HepG2 (cell line): ENCODE measurements around the gene NINJ2. TPM values are rescaled to one million over a fixed set of nuclear protein-coding genes. Genes with fewer than 3 reads are reported as not detected.

ENCODE experiments used
- KAT8 ChIP-seq: IDR thresholded peaks from 2 replicates; pipeline ENCODE4 v1.6.1; 2016; ENCODE audit warnings: missing genetic modification reagents, missing compliant biosample characterization
- LCORL ChIP-seq, 2 experiments: fragments of 450-650 bp in 1 of 2; sonication (generic) in 1 of 2; formaldehyde crosslinking in 1 of 2; IDR thresholded peaks; 2 replicates each; pipeline versions ENCODE4 v1.5.0 to v1.6.1; 2017 to 2020; ENCODE audit warnings: antibody characterized with exemption in 1 of 2, missing genetic modification reagents in 1 of 2
- MBNL3 ChIP-seq: fragments of 250-450 bp; sonication (Bioruptor Pico); conservative IDR thresholded peaks from 2 replicates; pipeline ENCODE4 v1.8.0; 2022; ENCODE audit warnings: mild to moderate bottlenecking, inconsistent platforms
- MXI1 ChIP-seq: IDR thresholded peaks from 3 replicates; pipeline ENCODE4 v1.6.1; 2012; ENCODE audit warnings: low read depth, low read length, inconsistent platforms, borderline replicate concordance
- NONO ChIP-seq, 2 experiments: fragments of 450-650 bp in 1 of 2; sonication (generic) in 1 of 2; formaldehyde crosslinking in 1 of 2; IDR thresholded peaks in 1 of 2; conservative IDR thresholded peaks in 1 of 2; 2 replicates each; pipeline versions ENCODE4 v1.6.1 to v1.8.0; 2017 to 2022; ENCODE audit warnings: mild to moderate bottlenecking in 1 of 2, missing genetic modification reagents in 1 of 2, moderate library complexity in 1 of 2
- RAD21 ChIP-seq: fragments of 450-650 bp; formaldehyde crosslinking; IDR thresholded peaks from 2 replicates; pipeline ENCODE4 v1.5.0; 2020; ENCODE audit warnings: mild to moderate bottlenecking
- ZFX ChIP-seq: sonication (generic); formaldehyde crosslinking; IDR thresholded peaks from 2 replicates; pipeline ENCODE4 v1.4.0; 2020; ENCODE audit warnings: mild to moderate bottlenecking, low read depth, missing genetic modification reagents, moderate library complexity
- ZNF230 ChIP-seq: sonication (generic); formaldehyde crosslinking; IDR thresholded peaks from 2 replicates; pipeline ENCODE4 v1.4.0; 2020; ENCODE audit warnings: mild to moderate bottlenecking, missing genetic modification reagents
- ZNF543 ChIP-seq: sonication (generic); formaldehyde crosslinking; IDR thresholded peaks from 2 replicates; pipeline ENCODE4 v1.4.0; 2020; ENCODE audit warnings: mild to moderate bottlenecking, missing genetic modification reagents
- ZSCAN29 ChIP-seq: sonication (generic); formaldehyde crosslinking; conservative IDR thresholded peaks from 2 replicates; pipeline ENCODE4 v1.4.0; 2020; ENCODE audit warnings: mild to moderate bottlenecking, missing genetic modification reagents
- ZSCAN31 ChIP-seq: sonication (generic); formaldehyde crosslinking; IDR thresholded peaks from 2 replicates; pipeline ENCODE4 v1.5.0; 2020; ENCODE audit warnings: low read depth, mild to moderate bottlenecking, missing genetic modification reagents
- polyA plus RNA-seq, 8 experiments: library from polyadenylated mRNA; depleted of rRNA in 3 of 8; stranded (reverse) in 7 of 8; unstranded in 1 of 8; fragments of >200 nt; fragmentation: Illumina TruSeq in 4 of 8; extraction: Trizol in 4 of 8; gene quantifications; 2 replicates each; pipeline versions ENCODE4 v1.2.1 to v1.2.3, GENCODE V29; 2011 to 2016; ENCODE audit warnings: low read depth in 4 of 8, missing spikeins in 1 of 8, mixed read lengths in 1 of 8; ENCODE audit not compliant: insufficient read depth in 1 of 8
- total RNA-seq, 5 experiments: library from RNA; depleted of rRNA; stranded (reverse); fragments of >200 nt; fragmentation: Illumina TruSeq; extraction: Trizol; gene quantifications; 2 replicates each; pipeline ENCODE4 v1.2.3, GENCODE V29; 2016; ENCODE audit warnings: low read depth in 1 of 5
- TF ChIP-seq, protein P1 (sequence below): sonication (generic); formaldehyde crosslinking; IDR thresholded peaks from 2 replicates; pipeline ENCODE4 v1.5.0; 2020; ENCODE audit warnings: mild to moderate bottlenecking, missing genetic modification reagents, moderate library complexity
- TF ChIP-seq, protein P2 (sequence below): sonication (generic); formaldehyde crosslinking; IDR thresholded peaks from 2 replicates; pipeline ENCODE4 v1.9.0; 2022; ENCODE audit warnings: missing genetic modification reagents, mild to moderate bottlenecking, borderline replicate concordance
- TF ChIP-seq, protein P3 (sequence below): IDR thresholded peaks from 2 replicates; pipeline ENCODE4 v1.6.1; 2016; ENCODE audit warnings: control low read depth
- TF ChIP-seq, protein P4 (sequence below): sonication (generic); formaldehyde crosslinking; IDR thresholded peaks from 2 replicates; pipeline ENCODE4 v1.4.0; 2020; ENCODE audit warnings: missing genetic modification reagents, low read depth, mild to moderate bottlenecking, borderline replicate concordance
- TF ChIP-seq, protein P5 (sequence below): sonication (generic); formaldehyde crosslinking; IDR thresholded peaks from 2 replicates; pipeline ENCODE4 v1.4.0; 2020; ENCODE audit warnings: mild to moderate bottlenecking, missing genetic modification reagents
- TF ChIP-seq, protein P6 (sequence below), 2 experiments: sonication (generic) in 1 of 2; formaldehyde crosslinking in 1 of 2; IDR thresholded peaks; 2 replicates each; pipeline versions ENCODE4 v1.5.1 to v1.6.1; 2011 to 2020; ENCODE audit warnings: borderline replicate concordance in 1 of 2, low read depth in 1 of 2, low read length in 1 of 2, mild to moderate bottlenecking in 1 of 2, missing genetic modification reagents in 1 of 2, moderate library complexity in 1 of 2

The NINJ2 gene
- total and polyA plus RNA-seq, 2 of the 13 experiments (the other 11 are each of a cell fraction or from before 2014, with no cell fraction given): 0.62 to 3.8 TPM

DNA sequence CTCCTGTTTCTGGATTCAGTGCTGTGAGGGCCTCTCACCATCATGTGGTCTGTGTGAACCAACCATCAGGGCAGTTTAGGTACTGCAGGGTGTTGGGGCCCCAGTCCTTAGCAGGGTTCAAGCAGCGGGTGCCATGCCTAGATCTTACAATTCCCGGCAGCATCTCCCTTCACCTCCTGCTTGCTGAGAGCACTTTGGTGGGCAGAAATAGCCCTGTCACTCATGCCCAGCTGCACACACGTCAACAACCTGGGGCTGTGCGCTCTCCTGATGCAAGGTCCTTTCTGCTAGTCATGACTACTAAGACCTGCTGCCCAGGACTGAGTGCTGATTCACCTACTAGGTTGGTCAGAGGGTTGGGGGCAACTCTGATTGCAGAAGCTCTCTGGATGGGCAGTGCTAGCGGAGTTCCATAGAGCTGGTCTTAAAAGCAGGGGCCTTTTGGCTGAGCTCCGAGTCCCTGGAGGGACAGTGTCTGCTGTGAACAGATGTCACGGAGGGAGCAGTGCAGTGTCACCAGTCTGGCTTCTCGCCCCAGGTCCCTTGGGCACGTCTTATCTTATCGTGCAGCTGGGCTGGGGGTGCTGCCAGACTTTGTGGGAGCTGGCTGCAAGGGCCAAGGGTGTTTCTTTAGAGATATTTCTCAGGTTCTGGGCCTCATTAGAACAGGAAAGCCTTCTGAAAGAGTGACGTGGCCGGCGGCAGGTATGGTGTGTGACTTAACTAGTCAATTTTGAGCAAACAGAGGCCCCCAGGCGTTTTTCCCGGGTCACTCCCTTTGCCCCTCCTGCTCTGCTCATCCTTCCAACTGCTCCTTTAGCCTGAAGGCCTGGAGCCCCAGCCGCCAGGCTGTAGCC is 71.8 kb downstream of the NINJ2 start (continued):
- TF ChIP-seq, protein P1, sequence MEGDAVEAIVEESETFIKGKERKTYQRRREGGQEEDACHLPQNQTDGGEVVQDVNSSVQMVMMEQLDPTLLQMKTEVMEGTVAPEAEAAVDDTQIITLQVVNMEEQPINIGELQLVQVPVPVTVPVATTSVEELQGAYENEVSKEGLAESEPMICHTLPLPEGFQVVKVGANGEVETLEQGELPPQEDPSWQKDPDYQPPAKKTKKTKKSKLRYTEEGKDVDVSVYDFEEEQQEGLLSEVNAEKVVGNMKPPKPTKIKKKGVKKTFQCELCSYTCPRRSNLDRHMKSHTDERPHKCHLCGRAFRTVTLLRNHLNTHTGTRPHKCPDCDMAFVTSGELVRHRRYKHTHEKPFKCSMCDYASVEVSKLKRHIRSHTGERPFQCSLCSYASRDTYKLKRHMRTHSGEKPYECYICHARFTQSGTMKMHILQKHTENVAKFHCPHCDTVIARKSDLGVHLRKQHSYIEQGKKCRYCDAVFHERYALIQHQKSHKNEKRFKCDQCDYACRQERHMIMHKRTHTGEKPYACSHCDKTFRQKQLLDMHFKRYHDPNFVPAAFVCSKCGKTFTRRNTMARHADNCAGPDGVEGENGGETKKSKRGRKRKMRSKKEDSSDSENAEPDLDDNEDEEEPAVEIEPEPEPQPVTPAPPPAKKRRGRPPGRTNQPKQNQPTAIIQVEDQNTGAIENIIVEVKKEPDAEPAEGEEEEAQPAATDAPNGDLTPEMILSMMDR (CRISPR knock-in tag): peak; percentile 28; the same call in 1 of the 2 replicates
- TF ChIP-seq, protein P2, sequence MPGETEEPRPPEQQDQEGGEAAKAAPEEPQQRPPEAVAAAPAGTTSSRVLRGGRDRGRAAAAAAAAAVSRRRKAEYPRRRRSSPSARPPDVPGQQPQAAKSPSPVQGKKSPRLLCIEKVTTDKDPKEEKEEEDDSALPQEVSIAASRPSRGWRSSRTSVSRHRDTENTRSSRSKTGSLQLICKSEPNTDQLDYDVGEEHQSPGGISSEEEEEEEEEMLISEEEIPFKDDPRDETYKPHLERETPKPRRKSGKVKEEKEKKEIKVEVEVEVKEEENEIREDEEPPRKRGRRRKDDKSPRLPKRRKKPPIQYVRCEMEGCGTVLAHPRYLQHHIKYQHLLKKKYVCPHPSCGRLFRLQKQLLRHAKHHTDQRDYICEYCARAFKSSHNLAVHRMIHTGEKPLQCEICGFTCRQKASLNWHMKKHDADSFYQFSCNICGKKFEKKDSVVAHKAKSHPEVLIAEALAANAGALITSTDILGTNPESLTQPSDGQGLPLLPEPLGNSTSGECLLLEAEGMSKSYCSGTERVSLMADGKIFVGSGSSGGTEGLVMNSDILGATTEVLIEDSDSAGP (CRISPR knock-in tag): peak; percentile 50
- TF ChIP-seq RAD21 (CRISPR knock-in tag) (0 out of 2 replicates have a peak, but pooled peaks have one; percentile 25), ZNF543 (CRISPR knock-in tag) (0 out of 2 replicates have a peak, but pooled peaks have one; percentile 17), LCORL (IDR thresholded peaks at IDR 0.05) (no peak), LCORL (CRISPR knock-in tag; IDR thresholded peaks at IDR 0.05) (peak; percentile 60; the same call in 1 of the 2 replicates), KAT8 (0 out of 2 replicates have a peak, but pooled peaks have one; percentile 14), ZSCAN29 (CRISPR knock-in tag) (peak; percentile 55; the same call in 1 of the 2 replicates), NONO (IDR thresholded peaks at IDR 0.05) (no peak), NONO (CRISPR knock-in tag; conservative IDR thresholded peaks at IDR 0.05) (0 out of 2 replicates have a peak, but pooled peaks have one; percentile 20), ZNF230 (0 out of 2 replicates have a peak, but pooled peaks have one; percentile 32), ZFX (CRISPR knock-in tag) (peak; percentile 21; the same call in 1 of the 2 replicates), MBNL3 (no peak), MXI1 (no peak), ZSCAN31 (CRISPR knock-in tag) (peak; percentile 59; the same call in 1 of the 2 replicates)
- TF ChIP-seq, protein P3, sequence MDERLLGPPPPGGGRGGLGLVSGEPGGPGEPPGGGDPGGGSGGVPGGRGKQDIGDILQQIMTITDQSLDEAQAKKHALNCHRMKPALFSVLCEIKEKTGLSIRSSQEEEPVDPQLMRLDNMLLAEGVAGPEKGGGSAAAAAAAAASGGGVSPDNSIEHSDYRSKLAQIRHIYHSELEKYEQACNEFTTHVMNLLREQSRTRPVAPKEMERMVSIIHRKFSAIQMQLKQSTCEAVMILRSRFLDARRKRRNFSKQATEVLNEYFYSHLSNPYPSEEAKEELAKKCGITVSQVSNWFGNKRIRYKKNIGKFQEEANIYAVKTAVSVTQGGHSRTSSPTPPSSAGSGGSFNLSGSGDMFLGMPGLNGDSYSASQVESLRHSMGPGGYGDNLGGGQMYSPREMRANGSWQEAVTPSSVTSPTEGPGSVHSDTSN: peak; percentile 42; the same call in 1 of the 2 replicates
- TF ChIP-seq, protein P4, sequence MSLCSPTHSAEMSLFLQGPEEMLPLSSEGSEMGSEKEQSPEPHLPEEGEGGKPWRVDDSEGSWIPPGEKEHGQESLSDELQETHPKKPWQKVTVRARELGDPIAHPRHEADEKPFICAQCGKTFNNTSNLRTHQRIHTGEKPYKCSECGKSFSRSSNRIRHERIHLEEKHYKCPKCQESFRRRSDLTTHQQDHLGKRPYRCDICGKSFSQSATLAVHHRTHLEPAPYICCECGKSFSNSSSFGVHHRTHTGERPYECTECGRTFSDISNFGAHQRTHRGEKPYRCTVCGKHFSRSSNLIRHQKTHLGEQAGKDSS (CRISPR knock-in tag): 0 out of 2 replicates have a peak, but pooled peaks have one; percentile 64
- TF ChIP-seq, protein P5, sequence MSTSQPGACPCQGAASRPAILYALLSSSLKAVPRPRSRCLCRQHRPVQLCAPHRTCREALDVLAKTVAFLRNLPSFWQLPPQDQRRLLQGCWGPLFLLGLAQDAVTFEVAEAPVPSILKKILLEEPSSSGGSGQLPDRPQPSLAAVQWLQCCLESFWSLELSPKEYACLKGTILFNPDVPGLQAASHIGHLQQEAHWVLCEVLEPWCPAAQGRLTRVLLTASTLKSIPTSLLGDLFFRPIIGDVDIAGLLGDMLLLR: 0 out of 2 replicates have a peak, but pooled peaks have one; percentile 7
- TF ChIP-seq, protein P6, sequence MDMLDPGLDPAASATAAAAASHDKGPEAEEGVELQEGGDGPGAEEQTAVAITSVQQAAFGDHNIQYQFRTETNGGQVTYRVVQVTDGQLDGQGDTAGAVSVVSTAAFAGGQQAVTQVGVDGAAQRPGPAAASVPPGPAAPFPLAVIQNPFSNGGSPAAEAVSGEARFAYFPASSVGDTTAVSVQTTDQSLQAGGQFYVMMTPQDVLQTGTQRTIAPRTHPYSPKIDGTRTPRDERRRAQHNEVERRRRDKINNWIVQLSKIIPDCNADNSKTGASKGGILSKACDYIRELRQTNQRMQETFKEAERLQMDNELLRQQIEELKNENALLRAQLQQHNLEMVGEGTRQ (IDR thresholded peaks at IDR 0.05; ENCODE audit: low read depth, low read length): no peak
- TF ChIP-seq, protein P6 (CRISPR knock-in tag; IDR thresholded peaks at IDR 0.05; ENCODE audit: borderline replicate concordance): peak; percentile 40; the same call in 1 of the 2 replicates
